Liver (tissue), 9 donors: ENCODE results near the gene SAE1. TPM values are rescaled to one million over a fixed set of nuclear protein-coding genes. Genes with fewer than 3 reads are reported as not detected.
"Not testable (repeated sequence)": the region's sequence is repeated elsewhere in the genome, so short reads cannot be mapped to it uniquely, and the experiment has no call there.

Source experiments
- DNase-seq: peaks from one replicate; pipeline ENCODE4 v3.0.0-alpha.2; 2017; ENCODE audit warnings: low spot score
- H3K27ac ChIP-seq, 2 donors: one replicate each; pipeline ENCODE4 v1.7.0; 2013; ENCODE audit warnings: inconsistent platforms in 2 of 2, low read length in 2 of 2, control low read depth in 1 of 2, low read depth in 1 of 2, mild to moderate bottlenecking in 1 of 2
- H3K27me3 ChIP-seq, 4 donors: one replicate each; pipeline versions ENCODE4 v1.6.1 to v1.7.0; 2013; ENCODE audit warnings: low read length in 3 of 4, inconsistent platforms in 1 of 4, mild to moderate bottlenecking in 1 of 4, moderate library complexity in 1 of 4; ENCODE audit not compliant: control insufficient read depth in 4 of 4, insufficient read depth in 4 of 4
- H3K36me3 ChIP-seq, 4 donors: one replicate each; pipeline versions ENCODE4 v1.6.1 to v1.7.0; 2013; ENCODE audit warnings: low read length in 3 of 4, mild to moderate bottlenecking in 3 of 4, low read depth in 1 of 4, moderate library complexity in 1 of 4; ENCODE audit not compliant: control insufficient read depth in 4 of 4, insufficient read depth in 3 of 4
- H3K4me1 ChIP-seq, 4 donors: one replicate each; pipeline versions ENCODE4 v1.6.1 to v1.7.0; 2013; ENCODE audit warnings: low read length in 3 of 4, mild to moderate bottlenecking in 3 of 4, moderate library complexity in 1 of 4; ENCODE audit not compliant: control insufficient read depth in 4 of 4, insufficient read depth in 4 of 4
- H3K4me3 ChIP-seq, 3 donors: one replicate each; pipeline versions ENCODE4 v1.6.1 to v1.7.0; 2013; ENCODE audit warnings: low read length in 3 of 3, control low read depth in 1 of 3, low read depth in 1 of 3, mild to moderate bottlenecking in 1 of 3
- H3K9ac ChIP-seq, 2 donors: one replicate each; pipeline ENCODE4 v1.7.0; 2013; ENCODE audit warnings: low read length in 2 of 2, mild to moderate bottlenecking in 2 of 2, moderate library complexity in 2 of 2, control low read depth in 1 of 2, low read depth in 1 of 2
- H3K9me3 ChIP-seq, 4 donors: one replicate each; pipeline versions ENCODE4 v1.6.1 to v1.7.0; 2013; ENCODE audit warnings: low read length in 3 of 4; ENCODE audit not compliant: control insufficient read depth in 4 of 4
- CTCF ChIP-seq: fragments of 150-350 bp; IDR thresholded peaks from 2 replicates; pipeline ENCODE4 v1.5.1; 2017; ENCODE audit warnings: improper control_type of control experiment, low read depth, low read length; ENCODE audit not compliant: missing input control
- EGR1 ChIP-seq, 2 donors: IDR thresholded peaks; 2 replicates each; pipeline ENCODE4 v1.6.1; 2016 to 2018; ENCODE audit warnings: antibody characterized with exemption in 2 of 2, low read depth in 2 of 2
- FOXA1 ChIP-seq: IDR thresholded peaks from 2 replicates; pipeline ENCODE4 v1.6.1; 2016; ENCODE audit warnings: antibody characterized with exemption
- FOXA2 ChIP-seq: IDR thresholded peaks from 2 replicates; pipeline ENCODE4 v1.6.1; 2016; ENCODE audit warnings: antibody characterized with exemption
- GABPA ChIP-seq, 2 donors: IDR thresholded peaks in 1 of 2; conservative IDR thresholded peaks in 1 of 2; 2 replicates each; pipeline ENCODE4 v1.6.1; 2016; ENCODE audit warnings: antibody characterized with exemption in 2 of 2, mild to moderate bottlenecking in 1 of 2, moderate library complexity in 1 of 2
- JUND ChIP-seq, 2 donors: IDR thresholded peaks; 2 replicates each; pipeline ENCODE4 v1.6.1; 2016; ENCODE audit warnings: antibody characterized with exemption in 2 of 2
- RAD21 ChIP-seq, 2 donors: IDR thresholded peaks; 2 replicates each; pipeline ENCODE4 v1.6.1; 2016; ENCODE audit warnings: antibody characterized with exemption in 2 of 2, mild to moderate bottlenecking in 2 of 2
- SP1 ChIP-seq: IDR thresholded peaks from 2 replicates; pipeline ENCODE4 v1.6.1; 2018; ENCODE audit warnings: antibody characterized with exemption, mild to moderate bottlenecking
- TAF1 ChIP-seq: conservative IDR thresholded peaks from 2 replicates; pipeline ENCODE4 v1.6.1; 2016; ENCODE audit warnings: antibody characterized with exemption, mild to moderate bottlenecking
- ZBTB33 ChIP-seq: IDR thresholded peaks from 2 replicates; pipeline ENCODE4 v1.6.1; 2016; ENCODE audit warnings: antibody characterized with exemption
- WGBS: extraction: QIAGEN DNeasy Blood & Tissue Kit; methylation state at CpG from one replicate; pipeline ENCODE4 v1.1.7; 2013; 5-methylcytosine and 5-hydroxymethylcytosine counted together
- polyA plus RNA-seq, 2 donors: library from polyadenylated mRNA; stranded (reverse) in 1 of 2; unstranded in 1 of 2; fragments of 200-250 nt in 1 of 2; fragments of >200 nt in 1 of 2; fragmentation: Nextera tagmentation in 1 of 2; extraction: Ambion mirVana in 1 of 2; gene quantifications; one replicate each; pipeline versions ENCODE4 v1.2.1 to v1.2.3, GENCODE V29; 2013 to 2015
- total RNA-seq, 2 donors: library from RNA; depleted of rRNA; stranded (reverse); fragments of >200 nt; gene quantifications; one replicate each; pipeline ENCODE4 v1.2.3, GENCODE V29; 2014
- TF ChIP-seq, protein P1 (sequence below): IDR thresholded peaks from 2 replicates; pipeline ENCODE4 v1.6.1; 2016; ENCODE audit warnings: antibody characterized with exemption, mild to moderate bottlenecking
- TF ChIP-seq, protein P2 (sequence below): IDR thresholded peaks from 2 replicates; pipeline ENCODE4 v1.6.1; 2016; ENCODE audit warnings: antibody characterized with exemption
- donor health status: healthy.
- donor health status: healthy.
- donor health status: healthy.
- donor health status: healthy.
- donor health status: healthy.

Gene SAE1
- total and polyA plus RNA-seq, 4 donors: 19.0 to 31.8 (median 27.0) TPM

GRCh38 chr19:47243776-47244547, 113.3 kb downstream of the SAE1 start (continued):
- TF ChIP-seq, protein P1, sequence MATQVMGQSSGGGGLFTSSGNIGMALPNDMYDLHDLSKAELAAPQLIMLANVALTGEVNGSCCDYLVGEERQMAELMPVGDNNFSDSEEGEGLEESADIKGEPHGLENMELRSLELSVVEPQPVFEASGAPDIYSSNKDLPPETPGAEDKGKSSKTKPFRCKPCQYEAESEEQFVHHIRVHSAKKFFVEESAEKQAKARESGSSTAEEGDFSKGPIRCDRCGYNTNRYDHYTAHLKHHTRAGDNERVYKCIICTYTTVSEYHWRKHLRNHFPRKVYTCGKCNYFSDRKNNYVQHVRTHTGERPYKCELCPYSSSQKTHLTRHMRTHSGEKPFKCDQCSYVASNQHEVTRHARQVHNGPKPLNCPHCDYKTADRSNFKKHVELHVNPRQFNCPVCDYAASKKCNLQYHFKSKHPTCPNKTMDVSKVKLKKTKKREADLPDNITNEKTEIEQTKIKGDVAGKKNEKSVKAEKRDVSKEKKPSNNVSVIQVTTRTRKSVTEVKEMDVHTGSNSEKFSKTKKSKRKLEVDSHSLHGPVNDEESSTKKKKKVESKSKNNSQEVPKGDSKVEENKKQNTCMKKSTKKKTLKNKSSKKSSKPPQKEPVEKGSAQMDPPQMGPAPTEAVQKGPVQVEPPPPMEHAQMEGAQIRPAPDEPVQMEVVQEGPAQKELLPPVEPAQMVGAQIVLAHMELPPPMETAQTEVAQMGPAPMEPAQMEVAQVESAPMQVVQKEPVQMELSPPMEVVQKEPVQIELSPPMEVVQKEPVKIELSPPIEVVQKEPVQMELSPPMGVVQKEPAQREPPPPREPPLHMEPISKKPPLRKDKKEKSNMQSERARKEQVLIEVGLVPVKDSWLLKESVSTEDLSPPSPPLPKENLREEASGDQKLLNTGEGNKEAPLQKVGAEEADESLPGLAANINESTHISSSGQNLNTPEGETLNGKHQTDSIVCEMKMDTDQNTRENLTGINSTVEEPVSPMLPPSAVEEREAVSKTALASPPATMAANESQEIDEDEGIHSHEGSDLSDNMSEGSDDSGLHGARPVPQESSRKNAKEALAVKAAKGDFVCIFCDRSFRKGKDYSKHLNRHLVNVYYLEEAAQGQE: peak; percentile 19
- TF ChIP-seq EGR1 (IDR thresholded peaks at IDR 0.05; ENCODE audit: low read depth in 2 of 2) (no peak), SP1 (peak; percentile 47), GABPA (IDR thresholded peaks at IDR 0.05 in 1 of 2, conservative IDR thresholded peaks at IDR 0.05 in 1 of 2) (peak in 1 of 2 donors; percentile 80), TAF1 (no peak), FOXA1 (no peak), JUND (IDR thresholded peaks at IDR 0.05) (peak; percentile 72 to 82), RAD21 (IDR thresholded peaks at IDR 0.05) (peak; percentile 96 to 98), FOXA2 (no peak)
- TF ChIP-seq, protein P2, sequence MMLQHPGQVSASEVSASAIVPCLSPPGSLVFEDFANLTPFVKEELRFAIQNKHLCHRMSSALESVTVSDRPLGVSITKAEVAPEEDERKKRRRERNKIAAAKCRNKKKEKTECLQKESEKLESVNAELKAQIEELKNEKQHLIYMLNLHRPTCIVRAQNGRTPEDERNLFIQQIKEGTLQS: peak; percentile 82

DNA sequence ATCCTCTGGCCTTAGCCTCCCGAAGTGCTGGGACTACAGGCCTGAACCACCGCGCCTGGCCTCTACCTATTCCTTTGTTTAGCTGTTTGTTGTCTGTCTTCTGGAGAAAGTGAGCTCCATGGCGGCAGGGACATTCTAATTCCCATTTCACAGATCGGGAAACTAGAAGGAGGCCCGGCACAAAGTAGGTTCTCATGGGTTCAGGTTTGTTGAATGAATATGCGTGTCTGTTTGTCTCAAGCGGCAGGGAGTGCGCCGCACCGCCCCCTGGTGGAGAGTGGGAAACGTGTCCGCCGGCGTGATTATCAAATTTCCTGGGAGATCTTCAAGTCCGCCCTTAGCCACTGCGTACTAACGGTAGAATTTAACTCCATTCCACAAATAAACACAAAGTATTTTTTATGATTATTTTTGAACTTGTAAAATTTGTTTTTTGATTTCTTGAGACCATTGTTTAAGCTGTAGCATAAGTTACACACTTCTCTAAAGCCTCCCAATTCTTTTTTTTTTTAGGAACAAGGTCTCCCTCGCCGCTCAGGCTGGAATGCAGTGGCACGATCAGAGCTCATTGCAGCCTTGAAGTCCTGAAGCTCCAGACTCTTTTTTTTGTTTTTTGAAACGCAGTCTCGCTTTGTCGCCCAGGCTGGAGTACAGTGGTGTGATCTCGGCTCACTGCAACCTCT, 116.8 kb downstream of the SAE1 start:
- Histone ChIP-seq H3K9me3 (no peaks in the 10 kb centered on the region), H3K9ac (no peak overlapping the region), H3K27ac (no peak overlapping the region), H3K27me3 (no peaks in the 10 kb centered on the region), H3K4me1 (peaks cover 0 to 8% (median 2%) of the 10 kb centered on the region in 4 donors), H3K36me3 (no peaks in the 10 kb centered on the region), H3K4me3 (no peak overlapping the region)
- peak; percentile 88 for TF ChIP-seq CTCF
- TF ChIP-seq RAD21 (IDR thresholded peaks at IDR 0.05): peak; percentile 79 to 89
- no peak for TF ChIP-seq ZBTB33
- TF ChIP-seq TAF1: no peak
- TF ChIP-seq SP1: no peak
- peak; percentile 87 for DNase-seq
- WGBS: 30% methylated on average over 25 of the region's 25 CpGs

DNA sequence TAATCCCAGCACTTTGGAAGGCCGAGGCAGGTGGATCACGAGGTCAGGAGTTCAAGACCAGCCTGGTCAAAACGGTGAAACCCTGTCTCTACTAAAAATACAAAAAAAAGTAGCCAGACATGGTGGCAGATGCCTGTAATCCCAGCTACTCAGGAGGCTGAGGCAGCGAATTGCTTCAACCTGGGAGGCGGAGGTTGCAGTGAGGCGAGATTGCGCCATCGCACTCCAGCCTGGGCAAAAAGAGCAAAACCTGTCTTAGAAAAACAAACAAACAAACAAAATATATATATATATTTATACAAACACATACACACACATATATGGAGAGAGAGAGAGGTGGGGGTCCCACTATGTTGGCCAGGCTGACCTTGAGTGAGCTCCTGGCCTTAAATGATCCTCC, 122.4 kb downstream of the SAE1 start:
- DNase-seq, H3K27ac ChIP-seq, H3K27me3 ChIP-seq, H3K9me3 ChIP-seq, H3K4me1 ChIP-seq, H3K36me3 ChIP-seq, H3K4me3 ChIP-seq, H3K9ac ChIP-seq: not testable (repeated sequence)
- WGBS: 88% methylated on average over 8 of the region's 8 CpGs
